Measurements from ENCODE around the gene NAP1L1.

Gene NAP1L1

DNA sequence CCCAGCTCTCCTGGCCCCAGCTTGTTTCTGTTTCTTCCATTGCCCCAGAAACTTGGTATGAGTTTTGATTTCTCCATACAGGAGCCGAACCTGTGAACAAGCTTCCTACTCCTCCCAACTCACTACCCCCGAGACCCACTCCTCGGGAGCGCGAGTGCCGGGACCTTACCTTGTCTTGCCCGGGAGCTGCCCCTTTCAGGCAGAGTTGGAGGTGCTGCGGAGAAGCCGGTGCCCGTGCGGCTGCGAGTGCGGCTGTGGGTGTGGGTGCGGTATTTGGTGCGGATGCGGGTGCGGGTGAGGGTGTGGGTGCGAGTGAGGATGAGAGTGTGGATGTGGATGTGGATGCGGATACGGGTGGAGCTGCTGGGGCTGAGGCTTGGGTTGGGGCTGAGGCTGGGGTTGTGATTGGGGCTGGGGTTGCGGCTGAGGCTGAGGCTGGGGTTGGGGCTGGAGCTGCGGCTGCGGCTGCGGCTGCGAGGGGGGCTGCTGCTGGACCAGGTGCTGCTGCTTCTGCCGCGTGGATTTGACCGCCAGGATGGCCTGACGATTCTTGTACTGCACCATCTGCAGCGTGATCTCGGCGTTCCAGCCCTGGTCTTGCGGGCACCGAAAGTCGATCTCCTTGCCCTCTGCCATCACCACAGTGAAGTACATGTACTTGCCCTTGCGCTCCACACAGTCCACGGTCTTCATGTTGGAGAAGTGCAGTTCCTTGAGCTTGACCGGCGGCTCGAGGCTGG lies 54.0 kb downstream of the NAP1L1 start:
- Histone ChIP-seq H4K20me1 (peaks cover 0 to 27% (median 15%) of the 10 kb centered on the region in 11 experiments; a peak in 12 of 22 replicates), H3K9ac (peak overlapping the region; percentile 79 to 93 (median 88)), H3K27me3 (peaks cover 28 to 39% (median 31%) of the 10 kb centered on the region in 11 experiments), H3K36me3 (no peaks in the 10 kb centered on the region), H3K4me2 (peak overlapping the region; percentile 90 to 100 (median 98)), H3K9me3 (replicated peaks in 1 of 11) (no peaks in the 10 kb centered on the region), H3K4me3 (peak overlapping the region; percentile 68 to 80 (median 72)), H3K27ac (peak overlapping the region in 10 of 11 experiments; percentile 81 to 93 (median 87); a peak in 16 of 22 replicates), H3K4me1 (peaks cover 19 to 33% (median 28%) of the 10 kb centered on the region in 10 experiments)
- no peak for TF ChIP-seq Cebpa-rat (IDR thresholded peaks at IDR 0.05)

GRCh38 chr12:76029982-76030340 lies 54.5 kb downstream of the NAP1L1 start:
- H3K9ac ChIP-seq: peak overlapping the region in 10 of 11 experiments; percentile 79 to 93 (median 88); a peak in 14 of 22 replicates
- no peak for TF ChIP-seq Cebpa-rat (IDR thresholded peaks at IDR 0.05)
- peak overlapping the region; percentile 90 to 100 (median 98) for H3K4me2 ChIP-seq
- no peaks in the 10 kb centered on the region for H3K36me3 ChIP-seq
- H3K27me3 ChIP-seq: peaks cover 28 to 39% (median 31%) of the 10 kb centered on the region in 11 experiments
- H3K9me3 ChIP-seq (replicated peaks in 1 of 11): no peaks in the 10 kb centered on the region
- H3K4me3 ChIP-seq: peak overlapping the region; percentile 68 to 80 (median 72); a peak in 19 of 20 replicates
- H3K27ac ChIP-seq: no peak overlapping the region; a peak in 1 of 22 replicates
- H4K20me1 ChIP-seq: peaks cover 0 to 21% (median 10%) of the 10 kb centered on the region in 11 experiments; a peak in 12 of 22 replicates
- peaks cover 24 to 36% (median 29%) of the 10 kb centered on the region in 10 experiments for H3K4me1 ChIP-seq

GRCh38 chr12:76028571-76029277 lies 55.8 kb downstream of the NAP1L1 start:
- no peak for TF ChIP-seq Cebpa-rat (IDR thresholded peaks at IDR 0.05)
- peaks cover 33 to 44% (median 38%) of the 10 kb centered on the region in 10 experiments for H3K4me1 ChIP-seq
- H3K27me3 ChIP-seq: peaks cover 28 to 39% (median 31%) of the 10 kb centered on the region in 11 experiments
- H3K4me2 ChIP-seq: peak overlapping the region in 2 of 11 experiments; percentile 3 to 33; a peak in 2 of 22 replicates
- no peak overlapping the region for H3K9ac ChIP-seq
- H4K20me1 ChIP-seq: peaks cover 0 to 16% (median 10%) of the 10 kb centered on the region in 11 experiments; a peak in 12 of 22 replicates
- no peaks in the 10 kb centered on the region for H3K9me3 ChIP-seq (replicated peaks in 1 of 11)
- H3K36me3 ChIP-seq: no peaks in the 10 kb centered on the region
- H3K27ac ChIP-seq: no peak overlapping the region
- H3K4me3 ChIP-seq: peak overlapping the region in 1 of 10 experiments; percentile 75; a peak in 1 of 20 replicates

GRCh38 chr12:76026643-76027063 lies 57.8 kb downstream of the NAP1L1 start:
- Histone ChIP-seq H3K36me3 (no peaks in the 10 kb centered on the region), H3K4me2 (no peak overlapping the region), H3K27ac (no peak overlapping the region), H3K9ac (no peak overlapping the region), H3K27me3 (peaks cover 28 to 39% (median 31%) of the 10 kb centered on the region in 11 experiments), H3K4me1 (peaks cover 22 to 31% (median 26%) of the 10 kb centered on the region in 10 experiments), H4K20me1 (peaks cover 0 to 16% (median 10%) of the 10 kb centered on the region in 11 experiments; a peak in 12 of 22 replicates), H3K4me3 (no peak overlapping the region), H3K9me3 (replicated peaks in 1 of 11) (no peaks in the 10 kb centered on the region)
- TF ChIP-seq Cebpa-rat (IDR thresholded peaks at IDR 0.05): no peak

- Histone ChIP-seq H3K9ac (no peak overlapping the region), H4K20me1 (peaks cover 0 to 11% (median 9%) of the 10 kb centered on the region in 11 experiments; a peak in 12 of 22 replicates), H3K4me2 (peak overlapping the region in 4 of 11 experiments; percentile 21 to 52 (median 47); a peak in 4 of 22 replicates), H3K36me3 (no peaks in the 10 kb centered on the region), H3K27me3 (peaks cover 25 to 37% (median 28%) of the 10 kb centered on the region in 11 experiments), H3K9me3 (replicated peaks in 1 of 11) (no peaks in the 10 kb centered on the region), H3K27ac (no peak overlapping the region), H3K4me3 (no peak overlapping the region), H3K4me1 (peaks cover 25 to 37% (median 31%) of the 10 kb centered on the region in 10 experiments)
- no peak for TF ChIP-seq Cebpa-rat (IDR thresholded peaks at IDR 0.05)
These were observed 58.6 kb downstream of the NAP1L1 start for GRCh38 chr12:76025601-76026575.

DNA sequence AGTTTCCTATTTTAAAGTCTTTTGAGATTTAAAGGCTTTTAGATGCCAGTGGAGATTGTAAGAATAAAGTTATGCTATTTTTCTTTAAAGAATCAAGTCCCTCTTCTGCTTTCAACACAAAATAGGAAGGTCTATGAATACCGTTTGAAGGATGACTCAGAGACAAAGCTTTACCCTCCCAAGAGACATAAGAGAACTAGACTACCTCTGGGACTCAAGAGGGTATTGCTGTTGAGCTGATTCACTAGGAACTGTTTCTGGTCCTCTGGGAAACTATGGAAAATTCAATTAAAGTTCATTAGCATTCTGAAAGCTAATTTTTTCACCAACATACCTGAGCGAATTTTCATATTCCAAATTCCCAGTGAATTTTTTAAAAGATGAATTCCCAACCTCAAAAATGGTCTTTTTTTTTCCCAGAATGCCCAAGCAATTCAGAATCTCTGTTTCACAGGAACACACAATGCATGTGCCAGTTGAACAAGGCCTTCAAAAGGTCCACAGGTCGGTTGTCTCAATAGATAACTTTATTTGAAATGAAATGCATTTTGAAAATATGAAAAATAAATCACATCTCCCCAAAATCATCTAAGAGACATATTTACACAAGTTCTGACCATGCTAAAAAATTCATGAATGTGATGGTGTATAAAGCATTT lies 59.4 kb downstream of the NAP1L1 start:
- H3K4me2 ChIP-seq: peak overlapping the region; percentile 11 to 52 (median 35); a peak in 18 of 22 replicates
- no peaks in the 10 kb centered on the region for H3K36me3 ChIP-seq
- peak overlapping the region in 1 of 11 experiments; percentile 20; a peak in 1 of 22 replicates for H3K27ac ChIP-seq
- H3K9me3 ChIP-seq (replicated peaks in 1 of 11): no peaks in the 10 kb centered on the region
- no peak for TF ChIP-seq Cebpa-rat (IDR thresholded peaks at IDR 0.05)
- H3K27me3 ChIP-seq: peaks cover 17 to 29% (median 20%) of the 10 kb centered on the region in 11 experiments
- H3K4me1 ChIP-seq: peaks cover 24 to 39% (median 32%) of the 10 kb centered on the region in 10 experiments
- no peak overlapping the region for H3K4me3 ChIP-seq
- H4K20me1 ChIP-seq: peaks cover 0 to 3% (median 2%) of the 10 kb centered on the region in 11 experiments; a peak in 10 of 22 replicates
- H3K9ac ChIP-seq: no peak overlapping the region

DNA sequence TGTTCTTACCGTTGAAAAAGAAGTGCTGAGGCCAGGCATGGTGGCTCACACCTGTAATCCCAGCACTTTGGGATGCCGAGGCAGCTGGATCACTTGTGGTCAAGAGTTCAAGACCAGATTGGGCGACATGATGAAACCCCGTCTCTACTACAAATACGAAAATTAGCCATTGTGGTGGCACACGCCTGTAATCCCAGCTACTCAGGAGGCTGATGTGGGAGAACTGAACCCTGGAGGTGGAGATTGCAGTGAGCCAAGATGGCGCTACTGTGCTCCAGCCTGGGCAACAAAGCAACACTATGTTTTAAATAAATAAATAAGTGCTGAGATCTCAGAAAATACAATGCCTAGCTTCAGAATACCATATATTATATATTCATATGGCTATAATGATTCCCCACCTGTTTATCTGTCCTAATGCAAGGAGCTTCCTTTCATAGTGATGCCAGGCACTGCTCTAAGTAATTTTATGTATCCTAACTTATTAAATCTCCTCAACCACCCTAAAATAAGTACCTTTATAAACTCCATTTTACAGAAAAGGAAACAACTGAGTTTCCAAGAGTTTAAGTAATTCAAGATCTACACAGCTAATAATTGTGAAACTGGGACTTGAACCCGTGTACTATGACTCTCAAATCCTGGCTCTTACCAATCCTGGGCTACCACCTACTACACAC lies 60.2 kb downstream of the NAP1L1 start:
- no peak for TF ChIP-seq Cebpa-rat (IDR thresholded peaks at IDR 0.05)

More for the DNA sequence above, 60.2 kb downstream of the NAP1L1 start:
- Histone ChIP-seq H3K4me2 (peak overlapping the region; percentile 11 to 52 (median 35); a peak in 16 of 22 replicates), H3K27ac (peak overlapping the region in 2 of 11 experiments; percentile 20; a peak in 2 of 22 replicates), H3K9me3 (replicated peaks in 1 of 11) (no peaks in the 10 kb centered on the region), H3K36me3 (no peaks in the 10 kb centered on the region), H4K20me1 (no peaks in the 10 kb centered on the region), H3K4me1 (peaks cover 24 to 44% (median 35%) of the 10 kb centered on the region in 10 experiments), H3K9ac (no peak overlapping the region), H3K27me3 (peaks cover 9 to 21% (median 12%) of the 10 kb centered on the region in 11 experiments), H3K4me3 (no peak overlapping the region)
